22Rv1 (cell line): ENCODE measurements around the gene TAB2.
"Not testable (repeated sequence)": the region's sequence is repeated elsewhere in the genome, so short reads cannot be mapped to it uniquely, and the experiment has no call there.

Experiments
- CTCF ChIP-seq: fragments of 450-650 bp; IDR thresholded peaks from 2 replicates; pipeline ENCODE4 v1.5.1; 2017; ENCODE audit warnings: mild to moderate bottlenecking
- ZFX ChIP-seq: fragments of 450-650 bp; IDR thresholded peaks from 2 replicates; pipeline ENCODE4 v1.6.1; 2017; ENCODE audit warnings: antibody characterized with exemption, borderline replicate concordance

GRCh38 chr6:149320016-149320415 is 2.5 kb downstream of the TAB2 start:
- TF ChIP-seq CTCF, ZFX: not testable (repeated sequence)
